NCI-H146 (cell line): ENCODE results near the gene RETREG3.
"Not testable (repeated sequence)": the region's sequence is repeated elsewhere in the genome, so short reads cannot be mapped to it uniquely, and the experiment has no call there.

Experiments used
- DNase-seq: peaks from one replicate; lab custom pipeline; 2025; lab: John Stamatoyannopoulos, UW

Gene RETREG3

DNA sequence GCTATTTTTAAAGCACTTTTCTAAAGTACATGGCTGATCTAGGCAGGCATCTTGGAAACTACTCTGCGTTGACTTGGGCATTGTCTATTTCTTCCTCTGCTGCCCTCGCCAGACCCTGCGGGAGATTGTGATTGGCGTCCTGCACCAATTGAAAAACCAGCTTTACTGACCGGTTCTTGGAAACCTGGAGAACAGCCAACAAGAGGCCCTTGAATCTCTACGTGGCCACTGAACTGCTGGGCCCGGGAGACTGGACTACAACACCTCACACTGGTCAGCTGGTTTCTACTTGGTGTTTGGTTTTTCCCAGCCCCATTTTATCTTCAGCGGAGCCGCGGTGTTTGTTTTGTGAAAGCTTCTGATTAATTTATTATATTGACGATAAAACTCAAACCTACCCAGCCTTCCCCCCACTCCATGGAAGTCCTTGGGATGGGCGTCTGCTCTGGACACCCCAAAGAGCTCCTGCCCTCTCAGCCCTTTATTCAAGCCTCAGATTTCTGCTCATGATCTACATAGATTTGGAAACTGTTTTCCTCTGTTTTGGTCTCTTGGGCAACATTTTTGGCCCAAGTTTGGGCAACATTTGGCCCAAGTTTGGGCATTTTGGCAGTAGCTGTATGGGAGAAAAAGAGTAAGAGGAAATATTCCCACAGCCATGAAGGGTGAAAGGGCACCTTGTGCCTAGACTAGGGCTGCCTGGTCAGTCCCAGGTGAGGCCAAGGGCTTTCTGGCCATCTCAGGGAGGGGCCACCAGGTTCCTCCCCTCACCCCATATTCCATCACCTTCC is 37.5 kb downstream of the RETREG3 start:
- no peak for DNase-seq

DNA sequence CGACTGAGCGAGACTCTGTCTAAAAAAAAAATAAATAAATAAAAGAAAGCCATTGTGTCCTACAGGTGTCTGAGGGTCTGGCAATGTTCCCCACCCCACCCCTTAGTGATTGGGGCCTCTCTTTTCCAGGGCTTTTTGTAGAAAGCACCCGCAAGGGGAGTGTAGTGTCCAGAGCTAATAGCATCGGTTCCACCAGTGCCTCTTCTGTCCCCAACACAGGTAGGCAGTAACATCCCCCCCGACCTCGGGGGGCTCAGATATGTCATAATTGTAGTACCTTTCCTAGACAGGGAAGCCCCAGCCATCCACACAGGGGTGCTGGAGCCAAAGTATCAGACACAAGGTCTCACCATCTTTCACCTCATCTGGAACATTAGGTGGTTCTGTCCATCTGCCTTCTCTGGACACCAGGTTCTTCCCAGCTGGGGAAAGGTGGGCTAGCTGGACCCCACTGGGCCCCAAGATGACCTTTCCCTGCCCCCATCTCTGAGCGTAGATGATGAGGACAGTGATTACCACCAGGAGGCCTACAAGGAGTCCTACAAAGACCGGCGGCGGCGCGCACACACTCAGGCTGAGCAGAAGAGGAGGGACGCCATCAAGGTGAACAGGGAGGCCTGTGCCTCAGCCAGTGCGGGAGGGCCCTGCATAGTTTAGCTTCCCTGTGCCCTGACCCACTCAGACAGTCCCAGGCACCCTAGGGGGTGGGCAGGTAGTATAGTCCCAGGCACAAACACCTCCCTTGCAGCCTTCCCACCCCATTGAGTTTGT is 40.6 kb downstream of the RETREG3 start:
- no peak for DNase-seq

- DNase-seq = peak; percentile 93
Measured at GRCh38 chr17:42566883-42567573, 42.1 kb downstream of the RETREG3 start, which contains the start of gene MLX. Gene MLX (plus strand): TSS chr17:42567100. CDS start chr17:42567125, 25 bp downstream.

- DNase-seq = no peak
Measured at GRCh38 chr17:42566215-42566882, 42.8 kb downstream of the RETREG3 start.

DNA sequence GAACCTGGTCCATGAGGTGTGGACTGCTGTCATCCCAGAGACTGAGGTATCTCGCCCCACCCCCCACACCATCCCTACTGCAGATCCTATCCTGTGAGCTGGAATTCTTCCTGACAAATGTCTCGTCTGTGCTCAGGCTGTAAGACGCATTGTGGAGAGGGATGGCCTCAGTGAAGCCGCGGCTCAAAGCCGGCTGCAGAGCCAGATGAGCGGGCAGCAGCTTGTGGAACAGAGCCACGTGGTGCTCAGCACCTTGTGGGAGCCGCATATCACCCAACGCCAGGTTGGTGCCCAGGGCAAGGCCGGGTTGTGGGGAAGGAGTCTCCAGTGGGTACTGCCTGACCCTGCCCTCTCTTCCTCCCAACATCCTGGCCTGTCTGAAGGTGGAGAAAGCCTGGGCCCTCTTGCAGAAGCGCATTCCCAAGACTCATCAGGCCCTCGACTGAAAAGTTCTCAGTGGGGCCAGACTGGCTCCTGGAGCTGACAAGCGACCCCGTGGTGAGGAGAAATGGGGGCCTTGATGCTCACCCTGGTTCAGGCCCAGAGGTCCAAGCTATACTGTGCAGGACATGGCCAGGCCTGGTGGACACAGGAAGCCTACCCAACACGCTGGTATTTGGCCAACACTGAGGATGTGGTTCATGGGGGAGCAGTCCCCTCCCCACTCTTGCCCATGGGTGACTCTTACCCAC is 43.5 kb downstream of the RETREG3 start:
- DNase-seq = no peak

GRCh38 chr17:42564815-42565522 is 44.2 kb downstream of the RETREG3 start:
- DNase-seq = no peak

- no peak for DNase-seq
Measured at GRCh38 chr17:42563950-42564349, 45.2 kb downstream of the RETREG3 start.

DNA sequence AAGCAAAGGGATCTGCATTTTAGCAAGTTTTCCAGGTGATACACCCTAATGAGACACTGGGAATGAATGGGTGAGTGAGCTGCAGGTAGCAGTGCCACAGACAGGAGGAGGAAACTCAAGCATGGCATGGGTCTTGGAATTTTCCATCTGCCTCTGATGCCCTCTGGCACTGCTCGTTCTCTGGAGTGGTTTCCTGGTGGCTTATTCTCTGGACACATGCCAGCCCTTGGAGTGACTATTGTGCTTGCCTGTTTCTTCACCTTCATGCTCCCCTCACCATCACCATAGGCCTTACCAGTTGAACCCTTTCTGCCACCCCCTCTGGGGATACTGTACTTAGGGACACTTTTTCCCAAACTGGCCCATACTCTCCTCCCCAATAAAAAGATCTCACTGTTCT is 45.6 kb downstream of the RETREG3 start:
- DNase-seq = no peak

DNA sequence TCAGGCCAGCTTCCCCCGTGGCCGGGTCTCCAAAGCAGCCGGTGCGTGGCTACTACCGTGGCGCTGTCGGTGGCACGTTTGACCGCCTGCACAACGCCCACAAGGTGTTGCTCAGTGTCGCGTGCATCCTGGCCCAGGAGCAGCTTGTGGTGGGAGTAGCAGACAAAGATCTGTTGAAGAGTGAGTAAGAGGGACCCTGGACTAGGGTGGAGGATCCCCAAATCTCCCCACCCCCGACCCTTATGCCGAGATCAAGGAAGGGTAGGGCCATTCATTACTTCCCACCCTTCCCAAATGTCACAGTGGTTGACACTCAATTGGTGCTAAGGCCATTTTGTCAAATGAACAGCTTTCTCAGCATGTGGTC is 46.0 kb downstream of the RETREG3 start:
- DNase-seq = no peak

DNA sequence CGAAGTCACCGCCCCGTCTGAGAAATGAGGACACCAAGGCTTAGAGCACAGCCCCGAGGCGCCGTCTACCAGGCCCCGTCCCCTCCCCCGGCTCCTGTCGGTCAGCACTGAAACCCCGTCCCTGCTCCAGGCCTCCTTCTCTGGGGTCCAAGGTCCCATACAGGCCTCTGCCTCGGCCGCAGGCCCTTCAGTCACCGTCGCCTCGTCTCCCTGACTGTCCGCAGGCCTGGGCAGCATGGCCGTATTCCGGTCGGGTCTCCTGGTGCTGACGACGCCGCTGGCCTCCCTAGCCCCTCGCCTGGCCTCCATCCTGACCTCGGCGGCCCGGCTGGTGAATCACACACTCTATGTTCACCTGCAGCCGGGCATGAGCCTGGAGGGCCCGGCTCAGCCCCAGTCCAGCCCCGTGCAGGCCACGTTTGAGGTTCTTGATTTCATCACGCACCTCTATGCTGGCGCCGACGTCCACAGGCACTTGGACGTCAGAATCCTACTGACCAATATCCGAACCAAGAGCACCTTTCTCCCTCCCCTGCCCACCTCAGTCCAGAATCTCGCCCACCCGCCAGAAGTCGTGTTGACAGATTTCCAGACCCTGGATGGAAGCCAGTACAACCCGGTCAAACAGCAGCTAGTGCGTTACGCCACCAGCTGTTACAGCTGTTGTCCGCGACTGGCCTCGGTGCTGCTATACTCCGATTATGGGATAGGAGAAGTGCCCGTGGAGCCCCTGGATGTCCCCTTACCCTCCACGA is 46.6 kb downstream of the RETREG3 start:
- DNase-seq = no peak

DNA sequence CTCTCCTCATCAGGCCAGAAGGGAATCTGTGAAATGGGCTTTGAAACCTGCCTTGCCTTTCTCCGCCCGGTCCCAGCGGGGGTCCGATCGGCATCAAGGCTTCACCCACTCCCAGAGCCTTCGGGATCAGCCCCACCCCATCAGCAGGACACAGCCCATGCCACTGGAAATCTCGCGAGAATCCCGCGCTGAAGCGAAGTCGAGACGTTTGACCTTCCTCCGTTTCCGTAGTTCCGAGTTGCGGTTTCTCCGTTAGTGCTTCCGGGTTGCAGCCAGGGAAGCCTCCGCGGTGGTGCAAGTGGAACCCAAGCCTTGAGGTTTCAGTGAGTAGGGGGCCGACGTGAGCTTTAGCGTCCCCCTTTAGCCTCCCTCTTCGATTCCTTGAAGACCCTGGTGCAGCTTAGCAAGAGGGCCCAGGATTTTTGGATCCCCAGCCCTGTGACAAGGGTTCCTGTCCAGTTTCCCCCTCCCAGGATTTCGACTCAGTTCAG is 47.2 kb downstream of the RETREG3 start, which contains the start of gene COASY:
COASY (plus strand) TSS at position 252 of the 491 bp plus-strand sequence. CDS start 475 bp downstream, outside the sequence.
- peak; percentile 98 for DNase-seq

DNA sequence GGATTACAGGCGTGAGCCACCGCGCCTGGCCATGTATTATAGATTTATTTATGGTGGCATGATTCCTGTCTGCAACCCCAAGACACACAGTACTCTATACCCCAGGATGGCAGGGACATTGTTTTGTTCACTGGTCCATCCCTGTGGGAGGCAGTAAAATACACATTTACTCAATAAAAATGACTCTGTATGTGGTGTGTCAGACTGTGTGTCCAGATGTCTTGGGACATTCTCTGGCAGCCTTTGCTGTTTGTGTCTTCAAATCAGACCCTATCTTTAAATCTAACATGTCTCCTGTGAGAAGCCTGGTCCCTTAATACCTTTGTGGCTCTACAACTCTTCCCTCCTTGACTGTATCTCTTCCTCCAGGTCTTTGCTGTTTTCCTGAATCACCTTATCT is 48.9 kb downstream of the RETREG3 start:
- peak; percentile 13 for DNase-seq

DNA sequence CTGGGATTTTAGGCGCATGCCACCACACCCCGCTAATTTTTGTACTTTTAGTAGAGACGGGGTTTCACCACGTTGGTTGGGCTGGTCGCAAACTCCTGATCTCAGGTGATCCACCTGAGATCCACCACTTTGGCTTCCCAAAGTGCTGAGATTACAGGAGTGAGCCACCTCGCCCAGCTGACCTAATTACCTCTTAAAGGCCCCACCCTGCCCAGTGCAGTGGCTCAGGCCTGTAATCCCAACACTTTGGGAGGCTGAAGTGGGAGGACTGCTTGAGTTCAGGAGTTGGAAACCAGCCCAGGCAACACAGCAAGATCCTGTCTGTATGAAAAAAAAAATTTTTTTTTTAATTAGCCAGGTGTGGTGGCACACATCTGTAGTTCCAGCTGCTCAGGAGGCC is 50.1 kb downstream of the RETREG3 start:
- no peak for DNase-seq

DNA sequence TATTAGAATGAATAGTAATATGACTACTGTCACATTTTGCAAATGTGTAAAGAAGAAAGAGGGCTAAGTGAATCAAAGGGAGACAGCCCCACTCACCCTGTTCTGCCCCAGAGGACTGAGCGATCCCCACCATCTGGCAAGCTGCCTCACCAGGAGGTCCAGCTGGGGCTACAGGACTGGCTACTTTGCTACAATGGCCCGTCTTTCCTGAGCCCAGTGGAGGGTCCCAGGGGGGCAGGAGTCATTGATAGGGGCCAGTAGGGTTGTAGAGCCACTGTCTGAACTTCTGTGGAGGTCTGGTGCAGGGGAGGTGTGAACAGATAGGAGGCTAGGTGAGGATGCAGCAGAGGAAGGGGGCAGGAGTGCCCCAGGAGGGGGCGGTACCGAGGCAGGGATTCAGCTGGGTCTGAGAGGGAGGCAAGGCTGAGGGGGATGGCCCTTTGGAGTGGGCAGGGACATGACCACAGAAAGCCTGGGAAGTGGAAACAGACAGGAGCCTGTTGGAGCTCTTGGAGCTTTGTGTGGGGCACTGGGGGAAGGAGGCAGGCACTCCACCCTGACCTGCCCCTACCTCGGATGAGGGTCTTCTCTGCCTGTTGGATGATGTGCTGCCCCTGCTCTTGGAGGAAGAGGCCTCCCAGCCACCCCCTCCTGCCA is 53.1 kb downstream of the RETREG3 start:
- DNase-seq = not testable (repeated sequence)

DNA sequence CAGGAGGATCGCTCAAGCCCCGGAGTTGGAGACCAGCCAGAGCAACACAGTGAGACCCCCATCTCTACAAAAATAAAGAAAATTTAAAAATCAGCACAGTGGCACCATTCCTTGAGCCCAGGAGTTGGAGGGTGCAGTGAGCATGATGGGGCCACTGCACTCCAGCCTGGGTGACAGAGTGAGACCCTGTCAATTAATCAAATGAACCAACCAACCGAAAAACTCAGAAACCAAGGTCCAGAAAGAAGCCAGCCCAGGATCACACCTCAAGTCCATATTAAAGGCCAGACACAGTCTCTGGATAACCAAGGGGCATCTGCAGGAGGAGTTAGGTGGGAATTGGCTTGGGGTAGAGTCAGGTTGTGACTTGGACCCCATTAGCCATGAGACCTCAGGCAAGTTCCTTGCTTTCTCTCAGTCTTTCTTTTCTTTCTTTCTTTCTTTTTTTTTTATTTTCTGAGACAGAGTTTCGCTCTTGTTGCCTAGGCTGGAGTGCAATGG is 54.0 kb downstream of the RETREG3 start:
- no peak for DNase-seq

DNA sequence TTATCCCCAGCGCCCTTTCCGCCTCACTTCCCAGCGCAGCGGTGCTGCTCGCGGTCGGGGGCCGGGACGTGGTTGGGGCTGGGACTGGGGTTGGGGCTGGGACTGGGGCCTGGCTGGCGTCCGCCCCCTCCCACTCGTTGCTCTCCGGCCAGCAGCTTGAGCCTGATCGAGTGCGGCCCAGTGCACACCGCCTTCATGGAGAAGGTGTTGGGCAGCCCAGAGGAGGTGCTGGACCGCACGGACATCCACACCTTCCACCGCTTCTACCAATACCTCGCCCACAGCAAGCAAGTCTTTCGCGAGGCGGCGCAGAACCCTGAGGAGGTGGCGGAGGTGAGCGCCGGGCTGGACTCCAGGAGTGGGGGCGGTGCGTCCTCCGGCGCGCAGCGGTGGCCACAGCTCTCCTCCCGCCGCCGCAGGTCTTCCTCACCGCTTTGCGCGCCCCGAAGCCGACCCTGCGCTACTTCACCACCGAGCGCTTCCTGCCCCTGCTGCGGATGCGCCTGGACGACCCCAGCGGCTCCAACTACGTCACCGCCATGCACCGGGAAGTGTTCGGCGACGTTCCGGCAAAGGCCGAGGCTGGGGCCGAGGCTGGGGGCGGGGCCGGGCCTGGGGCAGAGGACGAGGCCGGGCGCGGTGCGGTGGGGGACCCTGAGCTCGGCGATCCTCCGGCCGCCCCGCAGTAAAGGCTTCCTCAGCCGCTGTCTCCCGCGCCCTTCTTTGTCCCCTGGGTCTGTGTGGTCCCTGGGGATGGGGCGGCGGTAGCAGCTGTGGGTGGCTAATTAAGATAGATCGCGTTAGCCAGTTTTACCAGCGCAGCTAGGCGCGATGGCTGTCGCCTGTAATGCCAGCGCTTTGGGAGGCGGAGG is 54.7 kb downstream of the RETREG3 start:
- peak; percentile 87 for DNase-seq

- no peak for DNase-seq
Measured at GRCh38 chr17:42553866-42554249, 55.3 kb downstream of the RETREG3 start.

- DNase-seq = no peak
Measured at GRCh38 chr17:42553161-42553818, 55.9 kb downstream of the RETREG3 start.
